Measurements from ENCODE around the gene PSMD2. TPM values are rescaled to one million over a fixed set of nuclear protein-coding genes. Genes with fewer than 3 reads are reported as not detected.
"Not testable (repeated sequence)": the region's sequence is repeated elsewhere in the genome, so short reads cannot be mapped to it uniquely, and the experiment has no call there.

The PSMD2 gene
- total RNA-seq, 1 donor from 2014 or later, result 504 TPM

DNA sequence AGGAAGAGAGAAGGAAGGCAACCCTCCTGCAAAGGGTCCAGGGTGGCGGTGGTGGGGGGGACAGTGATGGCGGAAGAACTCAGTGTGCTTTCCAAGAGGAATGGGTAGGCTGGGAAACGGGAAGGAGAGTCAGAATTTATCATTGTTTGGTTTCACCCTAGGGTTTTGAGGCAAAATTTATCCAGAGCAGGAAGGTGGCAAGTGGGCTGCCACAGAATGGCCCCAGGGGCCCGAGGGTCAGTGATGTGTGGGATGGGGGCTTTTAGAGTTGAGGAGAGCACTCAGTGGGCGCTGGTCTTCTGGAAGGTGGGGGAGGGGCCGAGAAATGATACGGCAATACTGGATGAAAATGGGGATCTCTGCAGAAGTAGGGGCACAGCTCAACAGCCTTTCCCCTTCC, 38.9 kb downstream of the PSMD2 start:
- no peak for DNase-seq (ENCODE audit: extremely low read depth, low read depth, low spot score)

DNA sequence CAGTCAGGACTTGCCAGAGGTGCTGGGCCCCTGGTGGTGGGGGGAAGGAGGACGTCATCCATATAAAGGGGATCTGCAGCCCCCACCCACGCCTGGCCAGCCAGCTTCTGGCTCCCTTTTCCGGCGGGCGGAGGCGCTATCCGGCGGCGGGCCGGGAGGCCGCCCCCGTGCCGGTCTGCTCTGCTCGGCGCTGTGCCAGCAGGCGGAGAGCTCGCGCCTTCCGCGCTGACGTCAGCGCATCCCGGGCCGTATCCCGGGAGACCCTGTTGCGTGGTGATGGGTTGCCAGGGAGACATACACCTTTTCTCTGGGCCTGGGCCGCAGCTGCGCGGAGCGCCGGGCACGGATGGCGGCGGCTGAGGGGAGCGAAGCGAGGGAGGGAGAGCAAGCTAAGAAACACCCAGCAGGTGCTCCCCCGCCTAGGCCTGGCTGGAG, 39.5 kb downstream of the PSMD2 start:
- DNase-seq (ENCODE audit: extremely low read depth, low read depth, low spot score), result no peak

DNA sequence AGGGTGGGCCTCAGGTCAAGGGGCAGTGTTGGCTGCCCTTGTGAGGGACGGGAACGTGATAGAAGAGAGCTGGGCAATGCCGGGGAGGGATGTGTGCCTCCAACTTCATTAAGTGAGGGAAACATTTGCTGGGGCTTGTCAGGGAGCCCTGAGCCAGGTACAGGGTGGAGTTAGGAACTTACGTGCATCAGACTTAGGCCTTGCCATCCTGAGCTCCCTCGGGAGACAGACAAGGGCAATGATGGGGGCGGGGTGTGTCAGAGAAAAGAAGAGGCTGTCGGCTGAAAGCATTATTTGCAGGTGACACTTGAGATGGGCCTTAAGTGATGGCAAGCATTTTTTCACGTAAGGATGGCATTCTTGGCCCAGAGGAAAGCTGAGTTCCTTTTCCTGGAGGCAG, 40.0 kb downstream of the PSMD2 start:
- no peak for DNase-seq (ENCODE audit: extremely low read depth, low read depth, low spot score)

DNA sequence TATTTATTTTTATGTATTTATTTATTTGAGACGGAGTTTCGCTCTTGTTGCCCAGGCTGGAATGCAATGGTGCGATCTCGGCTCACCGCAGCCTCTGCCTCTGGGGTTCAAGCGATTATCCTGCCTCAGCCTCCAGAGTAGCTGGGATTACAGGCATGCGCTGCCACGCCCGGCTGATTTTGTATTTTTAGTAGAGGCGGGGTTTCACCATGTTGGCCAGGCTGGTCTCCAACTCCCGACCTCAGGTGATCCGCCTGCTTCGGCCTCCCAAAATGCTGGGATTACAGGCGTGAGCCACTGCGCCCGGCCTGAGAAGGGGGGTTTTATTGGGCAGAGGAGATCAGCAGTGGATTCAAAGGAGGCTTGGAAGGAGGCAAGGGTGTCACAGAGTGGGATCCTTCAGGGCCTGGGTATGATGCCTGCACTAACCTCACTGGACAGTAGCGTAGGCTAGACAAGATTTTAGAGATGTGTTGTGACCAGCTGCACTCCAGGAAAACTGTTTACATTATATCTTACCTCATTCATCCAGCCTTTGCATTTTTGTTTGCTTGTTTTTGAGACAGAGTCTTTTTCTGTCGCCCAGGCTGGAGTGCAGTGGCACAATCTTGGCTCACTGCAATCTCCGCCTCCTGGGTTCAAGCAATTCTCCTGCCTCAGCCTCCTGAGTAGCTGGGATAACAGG, 40.6 kb downstream of the PSMD2 start:
- DNase-seq (ENCODE audit: extremely low read depth, low read depth, low spot score), result not testable (repeated sequence)

DNA sequence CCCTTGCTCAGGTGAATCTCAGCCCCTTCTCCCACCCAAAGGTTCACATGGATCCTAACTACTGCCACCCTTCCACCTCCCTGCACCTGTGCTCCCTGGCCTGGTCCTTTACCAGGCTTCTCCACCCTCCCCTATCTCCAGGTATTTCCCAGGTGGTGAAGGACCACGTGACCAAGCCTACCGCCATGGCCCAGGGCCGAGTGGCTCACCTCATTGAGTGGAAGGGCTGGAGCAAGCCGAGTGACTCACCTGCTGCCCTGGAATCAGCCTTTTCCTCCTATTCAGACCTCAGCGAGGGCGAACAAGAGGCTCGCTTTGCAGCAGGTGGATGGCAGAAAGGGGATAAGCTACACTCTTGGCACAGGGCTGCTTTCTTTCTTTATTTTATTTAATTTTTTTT, 42.9 kb downstream of the PSMD2 start:
- DNase-seq (ENCODE audit: extremely low read depth, low read depth, low spot score), result no peak

DNA sequence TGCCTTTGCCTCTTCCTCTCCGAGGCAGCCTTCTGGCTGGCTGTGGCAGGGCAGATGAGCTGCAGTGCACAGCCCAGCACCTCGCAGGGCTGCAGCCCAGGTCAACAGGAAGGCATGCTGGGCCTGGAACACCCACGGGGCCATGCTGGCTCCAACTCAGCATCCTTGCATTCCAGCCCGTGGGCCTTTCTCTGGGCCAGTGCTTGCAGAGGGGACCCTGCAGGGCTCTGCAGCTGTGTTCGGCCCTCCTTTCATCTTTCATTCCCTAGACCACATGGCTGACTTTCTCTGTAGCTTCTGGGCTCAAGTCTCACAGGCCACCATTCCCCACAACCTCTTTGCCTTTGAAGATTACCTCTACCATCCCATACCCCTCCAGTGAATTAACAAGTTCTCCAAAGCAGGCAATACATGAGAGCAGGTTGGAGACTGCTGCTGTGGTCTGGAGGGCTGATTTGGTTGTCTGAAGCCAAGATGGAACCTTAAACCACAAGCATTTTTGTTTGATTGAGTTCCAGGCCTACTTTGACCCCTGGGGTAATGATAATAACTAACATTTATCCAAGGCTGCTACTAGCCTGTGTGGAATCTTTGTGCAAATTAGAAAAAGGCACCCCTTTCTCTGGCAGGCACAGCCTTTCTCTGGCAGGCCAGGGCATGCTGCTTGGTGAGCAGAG, 44.3 kb downstream of the PSMD2 start:
- DNase-seq (ENCODE audit: extremely low read depth, low read depth, low spot score), result no peak

DNA sequence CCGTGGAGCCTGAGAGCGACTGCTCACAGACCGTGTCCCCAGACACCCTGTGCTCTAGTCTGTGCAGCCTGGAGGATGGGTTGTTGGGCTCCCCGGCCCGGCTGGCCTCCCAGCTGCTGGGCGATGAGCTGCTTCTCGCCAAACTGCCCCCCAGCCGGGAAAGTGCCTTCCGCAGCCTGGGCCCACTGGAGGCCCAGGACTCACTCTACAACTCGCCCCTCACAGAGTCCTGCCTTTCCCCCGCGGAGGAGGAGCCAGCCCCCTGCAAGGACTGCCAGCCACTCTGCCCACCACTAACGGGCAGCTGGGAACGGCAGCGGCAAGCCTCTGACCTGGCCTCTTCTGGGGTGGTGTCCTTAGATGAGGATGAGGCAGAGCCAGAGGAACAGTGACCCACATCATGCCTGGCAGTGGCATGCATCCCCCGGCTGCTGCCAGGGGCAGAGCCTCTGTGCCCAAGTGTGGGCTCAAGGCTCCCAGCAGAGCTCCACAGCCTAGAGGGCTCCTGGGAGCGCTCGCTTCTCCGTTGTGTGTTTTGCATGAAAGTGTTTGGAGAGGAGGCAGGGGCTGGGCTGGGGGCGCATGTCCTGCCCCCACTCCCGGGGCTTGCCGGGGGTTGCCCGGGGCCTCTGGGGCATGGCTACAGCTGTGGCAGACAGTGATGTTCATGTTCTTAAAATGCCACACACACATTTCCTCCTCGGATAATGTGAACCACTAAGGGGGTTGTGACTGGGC, 45.7 kb downstream of the PSMD2 start:
- no peak for DNase-seq (ENCODE audit: extremely low read depth, low read depth, low spot score)

DNA sequence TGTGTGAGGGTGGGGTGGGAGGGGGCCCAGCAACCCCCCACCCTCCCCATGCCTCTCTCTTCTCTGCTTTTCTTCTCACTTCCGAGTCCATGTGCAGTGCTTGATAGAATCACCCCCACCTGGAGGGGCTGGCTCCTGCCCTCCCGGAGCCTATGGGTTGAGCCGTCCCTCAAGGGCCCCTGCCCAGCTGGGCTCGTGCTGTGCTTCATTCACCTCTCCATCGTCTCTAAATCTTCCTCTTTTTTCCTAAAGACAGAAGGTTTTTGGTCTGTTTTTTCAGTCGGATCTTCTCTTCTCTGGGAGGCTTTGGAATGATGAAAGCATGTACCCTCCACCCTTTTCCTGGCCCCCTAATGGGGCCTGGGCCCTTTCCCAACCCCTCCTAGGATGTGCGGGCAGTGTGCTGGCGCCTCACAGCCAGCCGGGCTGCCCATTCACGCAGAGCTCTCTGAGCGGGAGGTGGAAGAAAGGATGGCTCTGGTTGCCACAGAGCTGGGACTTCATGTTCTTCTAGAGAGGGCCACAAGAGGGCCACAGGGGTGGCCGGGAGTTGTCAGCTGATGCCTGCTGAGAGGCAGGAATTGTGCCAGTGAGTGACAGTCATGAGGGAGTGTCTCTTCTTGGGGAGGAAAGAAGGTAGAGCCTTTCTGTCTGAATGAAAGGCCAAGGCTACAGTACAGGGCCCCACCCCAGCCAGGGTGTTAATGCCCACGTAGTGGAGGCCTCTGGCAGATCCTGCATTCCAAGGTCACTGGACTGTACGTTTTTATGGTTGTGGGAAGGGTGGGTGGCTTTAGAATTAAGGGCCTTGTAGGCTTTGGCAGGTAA, 46.5 kb downstream of the PSMD2 start:
- DNase-seq (ENCODE audit: extremely low read depth, low read depth, low spot score), result no peak

DNA sequence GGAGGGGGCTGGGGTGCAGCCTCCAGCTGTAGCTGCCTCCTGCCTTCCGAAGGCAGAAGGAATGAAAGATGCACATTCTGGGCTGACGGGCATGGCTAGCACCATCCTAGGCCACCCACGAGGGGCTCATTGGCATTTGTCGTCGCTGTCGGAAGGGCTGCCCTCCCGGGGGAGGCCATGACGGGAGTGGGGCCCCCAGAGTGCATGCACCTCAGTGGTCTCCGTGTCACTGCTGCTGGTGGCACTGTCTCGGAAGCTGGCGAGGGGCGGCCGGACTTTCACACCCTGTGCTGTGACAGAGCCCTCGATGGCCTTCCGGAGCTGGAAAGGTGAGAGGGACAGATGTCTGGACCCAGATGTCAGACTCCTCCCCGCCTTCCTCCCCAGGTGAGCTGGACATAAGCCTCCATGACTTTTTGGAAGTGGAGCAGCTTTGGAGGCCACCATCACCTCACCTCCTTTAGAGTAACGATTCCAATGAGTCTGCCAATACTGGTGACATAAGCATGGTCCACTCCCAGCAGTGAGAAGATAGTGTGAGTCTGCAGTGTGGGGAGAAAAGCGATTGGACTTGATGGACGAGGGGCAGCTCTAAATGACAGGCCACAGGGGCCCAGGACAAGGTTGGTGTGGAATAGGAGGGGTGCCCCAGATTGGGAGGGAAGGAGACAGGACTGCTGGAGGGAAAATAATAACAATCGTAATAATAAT, 47.6 kb downstream of the PSMD2 start:
- no peak for DNase-seq (ENCODE audit: extremely low read depth, low read depth, low spot score)

DNA sequence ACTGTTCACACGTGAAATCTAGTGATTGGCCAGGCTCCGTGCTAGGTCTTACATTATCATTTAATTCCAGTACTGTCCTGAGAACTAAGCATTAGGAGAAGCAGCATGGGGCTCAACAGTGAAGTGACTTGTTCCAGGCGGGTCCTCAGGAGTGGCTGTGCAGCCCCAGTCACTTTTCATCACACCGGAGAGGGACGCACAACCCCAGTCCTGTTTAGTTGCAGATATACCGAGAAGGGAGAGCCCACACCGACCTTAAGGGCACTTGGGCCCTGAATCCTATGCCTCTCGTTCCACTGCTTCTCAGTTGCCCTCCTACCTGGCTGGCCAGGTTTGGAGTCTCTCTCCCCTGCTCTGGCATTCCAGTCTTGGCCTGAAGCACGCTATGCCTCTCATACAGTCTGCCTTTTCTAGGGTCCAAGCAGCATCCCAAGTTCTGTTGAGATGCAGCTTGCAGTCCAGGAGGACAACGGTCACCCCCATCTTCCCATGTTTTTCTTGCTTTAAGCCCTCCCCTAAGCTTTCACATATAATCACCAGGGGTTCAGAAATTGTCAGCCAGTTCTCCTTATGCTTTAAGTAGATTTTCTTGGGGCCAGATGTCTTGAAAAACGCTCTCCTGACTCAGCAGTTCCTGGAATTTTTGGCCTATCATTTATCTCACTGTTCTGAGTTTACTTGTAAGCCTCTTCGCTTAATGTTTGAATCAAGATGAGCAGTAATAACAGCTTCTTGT, 48.4 kb downstream of the PSMD2 start:
- no peak for DNase-seq (ENCODE audit: extremely low read depth, low read depth, low spot score)

DNA sequence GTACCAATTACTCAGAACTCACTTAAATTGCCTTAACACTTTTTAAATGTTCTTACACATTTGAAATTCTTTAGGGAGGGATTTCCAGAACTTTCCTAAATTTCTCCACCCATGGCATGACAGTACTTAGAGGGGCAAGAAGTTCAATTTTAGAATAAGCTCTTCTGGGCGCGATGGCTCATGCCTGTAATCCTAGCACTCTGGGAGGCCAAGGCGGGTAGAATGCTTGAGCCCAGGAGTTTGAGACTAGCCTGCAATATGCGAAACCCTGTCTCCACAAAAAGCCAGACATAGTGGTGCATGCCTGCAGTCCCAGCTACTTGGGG, 49.0 kb downstream of the PSMD2 start:
- DNase-seq (ENCODE audit: extremely low read depth, low read depth, low spot score), result no peak

DNA sequence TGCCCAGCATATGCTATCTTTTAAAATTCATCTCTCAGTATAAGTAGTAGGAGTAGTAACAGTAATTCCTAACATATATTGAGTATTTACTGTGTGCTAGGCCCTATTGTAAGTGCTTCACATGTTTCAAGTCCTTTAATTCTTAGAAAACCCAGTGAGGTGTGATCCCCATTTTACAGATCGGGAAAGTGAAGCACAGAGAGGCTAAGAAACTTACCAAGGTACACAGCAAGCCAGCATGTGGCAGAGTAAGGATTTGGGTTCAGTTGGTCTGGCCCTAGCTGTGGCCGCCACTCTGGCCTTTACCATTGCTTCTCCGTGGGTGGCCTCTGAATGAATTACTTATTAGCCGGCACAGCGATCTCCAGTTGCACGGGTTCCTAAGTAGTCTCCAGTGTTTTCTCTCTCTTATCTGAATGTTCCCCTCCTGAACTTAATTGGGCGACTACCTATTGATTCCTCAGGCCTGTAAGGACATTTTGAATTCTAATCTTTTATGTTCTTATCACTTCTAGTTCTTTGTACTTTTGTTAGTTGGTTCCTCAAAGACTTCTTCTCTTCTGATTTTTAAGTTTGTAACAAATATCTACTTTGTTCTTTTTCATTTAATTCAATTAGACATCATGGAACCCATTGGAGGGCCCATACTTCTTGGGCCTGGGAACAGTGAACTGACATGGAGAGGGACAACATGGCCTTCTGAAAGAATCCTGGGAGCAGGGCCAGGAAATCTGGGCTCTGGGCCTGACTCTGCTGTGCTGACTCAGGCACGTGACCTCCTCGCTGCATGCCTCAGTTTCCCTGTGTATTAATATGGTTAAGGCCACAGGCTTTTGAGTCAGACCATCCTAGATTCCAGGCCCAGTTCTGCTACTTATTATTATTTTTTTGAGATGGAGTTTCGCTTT, 50.8 kb downstream of the PSMD2 start:
- DNase-seq (ENCODE audit: extremely low read depth, low read depth, low spot score), result no peak

DNA sequence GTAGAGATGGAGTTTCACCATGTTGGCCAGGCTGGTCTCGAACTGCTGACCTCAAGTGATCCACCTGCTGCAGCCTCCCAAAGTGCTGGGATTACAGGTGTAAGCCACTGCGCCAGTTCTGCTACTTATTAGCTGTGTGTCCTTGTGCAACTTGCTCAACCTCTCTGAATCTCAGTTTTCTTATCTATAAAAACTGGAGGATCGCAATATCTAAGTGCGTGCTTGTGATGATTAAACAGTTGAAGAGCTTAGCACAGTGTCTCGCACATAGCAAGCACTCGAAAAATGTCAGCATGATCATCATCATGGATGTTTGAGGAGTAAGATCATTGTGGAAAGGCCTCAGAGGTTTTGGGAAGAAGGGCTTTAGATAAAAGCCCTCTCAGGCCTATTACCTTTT, 51.6 kb downstream of the PSMD2 start:
- no peak for DNase-seq (ENCODE audit: extremely low read depth, low read depth, low spot score)

DNA sequence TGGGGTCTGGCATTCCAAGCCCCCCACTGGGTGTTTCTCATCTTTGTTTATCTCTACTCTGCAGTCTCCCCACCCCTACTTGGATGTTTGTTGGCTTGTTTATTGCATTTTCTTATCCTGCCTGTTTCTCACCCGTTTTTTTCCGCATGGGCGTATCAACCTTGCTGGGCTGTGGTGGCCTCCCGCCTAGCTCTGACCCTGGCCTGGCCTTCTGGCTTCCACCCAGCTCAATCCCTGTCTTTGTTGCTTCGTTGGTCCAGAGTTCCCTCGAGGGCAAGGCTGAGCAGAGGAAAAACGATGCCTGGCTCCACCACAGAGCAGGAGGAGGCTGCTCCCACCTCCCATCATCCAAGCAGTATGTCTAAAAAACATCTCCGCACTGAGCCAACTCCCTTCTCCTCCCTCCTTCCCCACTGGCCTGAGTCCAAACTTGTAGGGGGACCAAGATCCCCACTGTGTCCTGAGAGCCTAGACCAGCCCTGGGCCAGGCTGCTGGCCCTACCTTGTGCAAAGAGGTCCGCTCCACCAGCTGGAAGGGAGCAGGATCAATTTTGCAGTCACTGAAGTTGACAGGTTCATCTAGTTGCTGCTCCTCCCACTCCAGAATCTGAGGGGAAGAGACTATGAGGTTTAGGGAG, 52.6 kb downstream of the PSMD2 start:
- no peak for DNase-seq (ENCODE audit: extremely low read depth, low read depth, low spot score)

DNA sequence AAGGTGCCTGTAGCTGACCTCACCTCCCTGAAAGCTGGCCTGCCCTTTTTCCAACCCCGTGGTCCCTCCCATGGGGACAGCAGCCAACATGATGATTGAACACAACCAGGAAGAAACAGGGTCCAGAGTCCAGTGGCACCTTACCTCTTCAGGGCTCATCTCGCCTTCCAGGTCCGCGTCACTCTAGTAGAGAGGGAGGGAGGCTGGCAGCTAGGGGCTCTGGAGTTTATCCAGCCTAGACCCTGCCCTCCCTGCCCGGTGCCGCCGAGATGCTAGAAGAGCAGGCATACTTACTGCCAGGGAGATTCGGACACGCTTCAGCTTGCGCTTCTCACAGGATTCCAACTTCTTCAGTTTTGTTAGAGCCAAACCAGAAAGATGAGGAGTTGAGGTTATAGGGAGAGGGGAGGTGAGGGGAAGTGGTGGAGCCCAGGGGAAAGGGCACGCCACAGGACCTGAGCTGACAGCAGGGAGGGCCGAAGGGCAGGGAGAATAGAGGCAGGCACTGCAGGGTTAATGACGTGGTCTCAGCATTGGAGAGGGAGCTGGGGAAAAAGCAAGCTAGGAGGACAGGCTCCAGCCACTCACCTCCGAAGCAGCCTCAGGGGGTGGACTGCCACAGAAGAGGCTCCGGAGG, 53.2 kb downstream of the PSMD2 start:
- no peak for DNase-seq (ENCODE audit: extremely low read depth, low read depth, low spot score)

DNA sequence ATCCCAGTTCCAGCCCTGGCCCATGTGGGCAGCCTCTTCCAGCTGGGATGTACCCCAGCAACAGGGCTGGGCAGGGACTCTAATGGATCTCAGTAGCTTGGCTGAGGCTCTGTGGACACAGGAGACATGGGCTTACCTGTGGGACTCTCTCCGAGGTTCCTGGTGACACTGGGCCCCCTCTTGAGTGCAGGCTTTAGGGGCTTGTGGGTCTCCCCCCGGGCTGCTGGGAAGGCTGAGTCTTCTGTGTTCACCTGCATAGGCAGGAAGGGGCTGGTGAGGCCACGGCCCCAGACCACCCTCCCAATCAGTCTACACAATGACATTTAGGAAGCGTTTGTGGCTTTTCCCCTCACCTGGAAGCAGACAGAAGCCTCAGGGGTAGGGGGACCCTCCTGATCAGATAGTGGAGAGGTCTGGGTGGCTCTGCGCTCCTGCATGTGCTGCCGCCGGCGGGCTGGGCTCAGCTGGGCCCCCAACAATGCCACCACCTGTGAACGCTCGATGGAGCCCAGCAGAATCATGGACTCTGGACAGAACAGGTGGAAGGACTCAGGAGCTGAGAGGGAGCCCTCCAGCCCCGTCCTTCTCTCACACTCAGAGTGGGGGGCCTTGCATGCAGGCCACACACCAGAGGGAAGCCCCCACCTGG, 54.0 kb downstream of the PSMD2 start:
- DNase-seq (ENCODE audit: extremely low read depth, low read depth, low spot score), result no peak

DNA sequence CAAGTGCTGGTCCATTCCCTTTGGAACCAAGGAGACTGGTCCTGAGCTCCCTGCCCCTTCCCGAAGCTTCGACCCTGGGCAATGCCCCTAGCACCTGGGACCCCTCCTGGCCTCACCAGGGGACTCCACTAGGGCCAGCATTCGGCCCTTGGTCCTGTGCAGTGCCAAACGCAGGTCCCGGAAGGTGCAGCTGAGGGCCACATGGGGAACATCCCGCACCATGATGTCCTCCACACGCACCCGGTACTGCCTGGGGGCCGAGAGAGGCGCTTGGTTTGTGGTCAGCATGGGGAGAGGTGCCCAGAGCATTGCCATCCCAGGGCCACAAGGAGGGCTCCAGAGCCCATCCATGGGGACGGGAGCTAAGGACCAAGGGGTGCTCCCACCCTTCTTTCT, 54.5 kb downstream of the PSMD2 start:
- DNase-seq (ENCODE audit: extremely low read depth, low read depth, low spot score), result no peak
